ENCODE measurements around the gene SPAAR.
A peak's percentile ranks its signal among the peaks of the same experiment; 100 is the strongest.
"Not testable (repeated sequence)": the region's sequence is repeated elsewhere in the genome, so short reads cannot be mapped to it uniquely, and the experiment has no call there.

The SPAAR gene

DNA sequence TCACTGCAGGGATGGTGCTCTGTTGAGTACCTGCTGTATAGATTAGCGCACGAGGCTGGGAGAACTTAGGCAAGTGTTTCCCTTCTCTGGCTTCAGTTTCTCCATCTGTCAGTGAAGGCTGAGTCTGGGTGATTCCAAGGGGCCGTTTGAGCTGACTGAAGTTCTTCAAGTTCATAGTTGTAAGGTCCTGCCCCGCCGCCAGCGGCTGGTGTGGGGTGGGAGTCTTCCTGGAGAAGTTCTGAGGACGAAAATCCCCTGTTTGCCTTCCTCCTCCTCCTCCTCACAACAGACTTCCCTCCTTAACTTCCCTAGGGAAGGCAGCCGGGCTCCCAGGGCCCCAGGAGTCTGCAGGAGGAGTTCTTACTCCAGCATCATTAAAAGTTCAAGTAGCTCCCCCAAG is 5.0 kb upstream of the SPAAR start:
- DNase-seq (ENCODE audit: low spot score): no peak

DNA sequence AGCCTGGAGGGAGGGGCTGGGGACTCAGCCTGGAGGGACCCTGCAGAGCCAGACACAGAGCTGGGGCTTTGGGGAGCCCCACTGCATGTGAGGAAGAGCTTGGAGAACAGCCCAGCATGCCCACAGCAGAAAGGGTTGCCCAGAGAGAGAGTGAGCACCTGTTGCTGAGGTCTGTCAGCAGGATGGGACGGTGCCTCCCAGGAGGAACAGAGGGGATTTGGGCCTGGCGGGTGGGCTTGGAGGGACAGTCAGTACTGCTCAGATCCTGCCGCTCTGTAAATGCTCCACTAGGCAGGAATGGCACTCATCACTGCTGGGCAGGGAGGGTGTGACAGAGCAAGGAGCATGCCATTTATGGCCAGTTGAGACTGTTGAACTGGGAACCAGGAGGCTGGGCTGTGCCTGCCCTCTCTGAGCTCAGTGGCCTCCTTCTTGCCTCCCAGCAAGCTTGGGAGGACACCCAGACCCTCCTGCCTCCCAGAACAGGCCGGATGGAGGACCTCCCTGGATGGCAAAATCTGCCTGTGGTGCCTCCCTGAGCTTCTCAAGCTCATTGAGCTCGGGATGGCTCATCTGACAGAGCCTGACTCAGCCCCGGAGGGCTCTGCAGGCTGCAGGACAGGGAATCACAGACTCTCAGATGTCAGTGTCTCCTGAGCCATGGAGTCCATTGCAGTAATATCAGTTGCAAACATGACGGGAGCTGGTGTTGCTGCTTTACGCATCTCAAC is 4.1 kb upstream of the SPAAR start:
- no peak for DNase-seq (ENCODE audit: low spot score)

GRCh38 chr9:35905912-35906679 is 3.2 kb upstream of the SPAAR start, which contains the start of gene HRCT1:
HRCT1 (plus strand) TSS chr9:35906202; CDS start chr9:35906288, 86 bp downstream.
- no peak for DNase-seq (ENCODE audit: low spot score)

DNA sequence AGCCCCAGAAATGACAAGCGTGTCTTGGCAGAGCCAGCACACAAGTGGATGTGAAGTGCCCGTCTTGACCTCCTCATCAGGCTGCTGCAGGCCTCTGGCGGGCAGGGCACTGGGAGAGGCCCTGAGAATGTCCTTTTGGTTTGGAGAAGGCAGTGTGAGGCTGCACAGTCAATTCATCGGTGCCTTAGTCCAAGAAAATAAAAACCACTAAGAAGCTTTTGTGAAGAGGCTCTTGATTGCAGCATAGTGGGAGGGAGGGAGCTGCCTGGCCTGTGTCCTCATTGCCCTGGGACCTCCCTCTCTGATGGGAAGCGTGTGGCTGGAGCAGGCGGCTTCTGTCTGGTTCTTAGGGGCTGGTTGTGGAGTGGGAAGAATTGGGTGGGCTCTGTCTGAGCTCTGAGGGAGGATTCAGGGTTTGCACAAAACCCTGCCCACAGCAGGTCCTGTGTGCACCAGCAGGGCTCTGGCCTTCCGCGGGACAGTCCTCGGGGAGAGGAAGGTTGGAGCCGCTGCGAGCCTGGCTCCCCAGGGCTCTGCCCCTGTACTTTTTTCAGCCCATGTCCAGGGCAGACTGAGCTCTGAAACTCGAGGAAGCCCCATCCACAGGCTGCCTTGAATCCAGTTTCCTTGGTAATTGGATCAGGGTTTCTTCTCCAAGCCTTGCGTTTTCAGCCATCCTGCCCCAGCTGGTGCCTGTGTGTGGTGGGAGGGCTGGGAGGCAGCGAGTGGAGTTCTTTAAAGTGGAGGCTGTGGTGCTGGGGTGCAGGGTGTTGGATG is 2.2 kb upstream of the SPAAR start:
- no peak for DNase-seq (ENCODE audit: low spot score)

- DNase-seq (ENCODE audit: low spot score): peak; percentile 97
These were observed 1.4 kb upstream of the SPAAR start for GRCh38 chr9:35907711-35908503.

DNA sequence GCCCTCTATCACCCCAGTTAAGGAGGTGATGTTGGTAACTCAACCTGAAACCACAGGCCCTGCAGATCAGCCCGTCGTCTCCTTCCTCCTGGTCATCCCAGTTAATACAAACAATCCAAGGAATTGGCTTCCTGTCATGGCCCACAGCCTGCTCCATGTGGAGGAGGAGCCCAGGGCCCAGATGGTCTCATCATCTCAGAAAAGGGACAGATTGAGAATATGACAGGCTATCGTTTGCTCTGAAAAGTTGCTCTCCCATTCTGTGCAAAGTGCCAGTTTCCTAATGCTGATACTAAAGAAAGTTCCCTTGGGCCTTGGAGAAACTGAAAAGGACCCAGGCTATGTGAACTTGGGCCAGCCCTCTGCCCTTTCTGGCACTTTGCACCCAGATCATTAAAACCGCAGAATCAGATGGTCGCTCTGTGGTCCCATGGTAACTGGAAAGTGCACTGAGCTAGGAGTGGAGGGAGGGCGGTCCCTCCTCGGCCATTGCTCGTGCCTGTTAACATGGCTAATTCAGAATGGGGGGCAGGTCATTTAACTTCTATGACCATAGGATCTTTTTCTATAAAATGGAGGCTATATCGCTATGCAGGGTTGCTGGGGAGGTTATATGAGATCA is 675 bp upstream of the SPAAR start:
- DNase-seq (ENCODE audit: low spot score): no peak

GRCh38 chr9:35909687-35910612 is 660 bp downstream of the SPAAR start:
- peak; percentile 75 for DNase-seq (ENCODE audit: low spot score)

- DNase-seq (ENCODE audit: low spot score): peak; percentile 76
These were observed 1.5 kb downstream of the SPAAR start for GRCh38 chr9:35910613-35911359.

DNA sequence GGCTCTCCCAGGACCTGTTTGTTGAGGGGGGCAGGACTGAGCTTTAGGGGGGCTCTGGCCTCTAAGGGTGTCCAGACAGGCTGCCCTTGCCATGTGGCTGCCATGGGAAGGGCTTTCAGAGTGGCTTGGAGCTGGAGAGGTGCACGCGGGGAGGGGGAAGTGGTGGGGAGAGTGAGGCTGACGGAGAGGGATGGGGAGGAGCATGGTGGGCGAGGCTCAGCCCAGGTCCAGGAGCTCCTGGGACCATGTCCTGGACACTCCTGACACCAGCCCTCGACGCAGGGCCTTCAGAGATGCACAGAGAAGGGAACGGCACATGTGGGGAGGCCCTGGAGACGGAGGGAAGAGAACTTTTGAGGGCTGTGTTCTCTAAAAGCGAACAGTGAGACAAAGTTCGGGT is 2.4 kb downstream of the SPAAR start:
- DNase-seq (ENCODE audit: low spot score): no peak

- no peak for DNase-seq (ENCODE audit: low spot score)
These were observed 3.6 kb downstream of the SPAAR start for GRCh38 chr9:35912791-35913400.

DNA sequence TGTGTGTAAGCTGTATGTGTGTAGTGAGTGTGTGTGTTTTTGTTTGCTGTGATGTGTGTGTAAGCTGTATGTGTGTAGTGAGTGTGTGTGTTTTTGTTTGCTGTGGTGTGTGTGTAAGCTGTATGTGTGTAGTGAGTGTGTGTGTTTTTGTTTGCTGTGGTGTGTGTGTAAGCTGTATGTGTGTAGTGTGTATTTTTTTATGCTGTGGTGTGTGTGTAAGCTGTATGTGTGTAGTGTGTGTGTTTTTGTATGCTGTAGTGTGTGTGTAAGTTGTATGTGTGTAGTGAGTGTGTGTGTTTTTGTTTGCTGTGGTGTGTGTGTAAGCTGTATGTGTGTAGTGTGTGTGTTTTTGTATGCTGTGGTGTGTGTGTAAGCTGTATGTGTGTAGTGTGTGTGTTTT is 4.1 kb downstream of the SPAAR start:
- DNase-seq (ENCODE audit: low spot score): not testable (repeated sequence)

DNA sequence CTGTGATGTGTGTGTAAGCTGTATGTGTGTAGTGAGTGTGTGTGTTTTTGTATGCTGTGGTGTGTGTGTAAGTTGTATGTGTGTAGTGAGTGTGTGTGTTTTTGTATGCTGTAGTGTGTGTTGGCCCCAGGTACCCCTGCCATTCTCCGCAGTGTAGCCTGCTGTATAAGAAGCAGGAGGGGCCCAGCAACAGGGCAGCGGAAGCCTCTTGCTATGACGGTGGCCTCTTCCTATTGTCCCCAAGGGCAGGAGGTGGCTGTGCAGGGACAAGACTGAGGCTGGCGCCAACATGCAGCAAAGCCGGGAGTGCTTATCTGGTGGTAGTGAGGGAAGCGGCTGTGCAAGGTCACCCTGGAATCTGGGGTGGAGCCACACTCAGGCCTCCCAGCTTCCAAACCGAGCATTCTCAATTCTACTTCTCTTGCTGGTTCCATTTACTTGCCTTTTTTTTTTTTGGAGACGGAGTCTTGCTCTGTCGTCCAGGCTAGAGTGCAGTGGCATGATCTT is 5.1 kb downstream of the SPAAR start:
- DNase-seq (ENCODE audit: low spot score): peak; percentile 93

DNA sequence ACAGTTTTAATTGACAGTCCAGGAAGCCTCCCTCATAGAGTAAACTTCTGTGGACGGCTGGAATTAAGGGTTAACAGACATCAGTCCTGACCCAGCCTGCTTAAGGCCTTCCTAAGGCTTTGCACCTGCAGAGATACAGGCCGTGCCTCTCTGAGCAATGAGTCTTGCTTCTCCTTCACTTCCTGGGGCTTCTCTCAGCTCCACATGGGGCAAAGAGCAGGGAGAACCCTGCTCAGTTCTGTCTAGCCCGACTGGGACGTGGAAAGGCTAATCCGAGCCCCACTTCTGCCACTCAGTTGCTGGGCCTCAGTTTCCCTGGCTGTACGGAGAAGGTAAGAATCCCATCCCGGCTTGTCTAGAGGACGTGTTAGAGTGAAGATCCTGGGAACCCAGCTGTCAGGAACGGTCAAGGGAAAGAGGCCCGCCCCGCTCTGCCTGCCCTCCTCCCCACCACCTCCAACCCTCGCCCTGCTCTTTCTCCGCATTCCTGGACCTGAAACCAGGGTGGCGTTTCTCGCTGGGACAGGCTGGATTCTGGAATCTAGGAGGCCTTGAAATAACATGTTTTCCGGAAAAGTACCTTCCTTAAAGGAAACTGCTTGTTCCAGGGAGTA is 6.5 kb downstream of the SPAAR start:
- no peak for DNase-seq (ENCODE audit: low spot score)

DNA sequence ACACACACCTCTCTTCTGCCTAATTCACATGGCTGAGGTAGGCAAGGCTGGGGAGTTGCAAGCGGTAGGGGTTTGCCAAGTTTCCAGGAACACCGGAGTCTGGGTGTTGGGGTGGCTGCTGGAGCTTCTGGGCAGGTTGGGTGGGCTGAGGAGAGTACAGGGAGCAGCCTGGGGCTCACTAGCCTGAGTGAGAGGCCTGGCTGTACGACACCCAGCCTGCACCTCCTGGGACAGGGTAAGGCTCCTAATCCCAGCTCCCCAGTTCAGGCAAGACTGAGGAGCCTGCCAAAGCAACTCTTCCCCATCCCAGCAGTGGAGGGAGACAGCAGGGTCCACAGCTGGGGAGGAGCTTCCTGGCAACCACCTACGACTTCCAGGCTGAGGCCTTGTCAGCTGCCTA is 8.0 kb downstream of the SPAAR start:
- DNase-seq (ENCODE audit: low spot score): no peak

GRCh38 chr9:35918780-35919179 is 9.5 kb downstream of the SPAAR start:
- DNase-seq (ENCODE audit: low spot score): no peak

- DNase-seq (ENCODE audit: low spot score): no peak
These were observed 10.1 kb downstream of the SPAAR start for GRCh38 chr9:35919212-35920008.

DNA sequence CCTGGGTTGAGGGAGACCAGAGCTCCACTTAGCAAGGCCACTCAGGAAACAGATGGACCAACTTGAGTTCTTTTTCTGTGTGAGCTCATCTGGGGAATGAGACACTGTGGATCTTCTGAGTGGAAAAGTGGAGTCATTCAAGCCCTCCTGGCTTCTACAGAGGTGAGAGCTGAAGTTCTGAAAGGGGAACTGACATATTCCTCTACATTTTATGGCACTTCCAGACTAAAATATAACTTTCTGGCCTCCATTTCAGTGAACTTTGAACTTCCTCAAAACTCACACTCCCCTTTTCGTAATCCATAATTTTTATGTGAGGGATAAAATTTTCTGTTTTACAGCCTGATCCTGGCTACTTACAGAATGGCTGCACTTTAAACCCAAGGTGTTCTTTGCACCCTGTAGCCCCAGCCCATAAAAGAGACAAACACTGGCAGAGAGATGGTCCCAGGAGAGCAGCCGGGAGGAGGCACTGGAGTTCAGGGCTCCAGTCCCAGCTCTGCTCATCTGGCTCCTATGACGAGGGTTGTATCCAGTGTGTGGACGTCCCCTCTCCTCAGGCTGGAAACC is 10.8 kb downstream of the SPAAR start:
- no peak for DNase-seq (ENCODE audit: low spot score)
